Common myeloid progenitor, CD34-positive (primary cell): ENCODE measurements around the gene ACAA2.

Experiments used
- CTCF ChIA-PET: fragments of 350-600 bp; sonication (Branson Sonifier 250); formaldehyde crosslinking; loops from one replicate; lab custom pipeline; 2021; ENCODE audit warnings: antibody characterized with exemption; lab: Charles Lee
- POLR2A ChIA-PET: fragments of 350-600 bp; sonication (Branson Sonifier 250); formaldehyde crosslinking; loops from one replicate; lab custom pipeline; 2021; ENCODE audit warnings: antibody characterized with exemption; lab: Charles Lee
- DNase-seq, 3 donors: peaks; one replicate each; pipeline versions ENCODE4 v3.0.0 to v3.0.0-alpha.2; 2013
- H3K27ac ChIP-seq, 2 experiments: 1 replicate in 1 of 2; 2 replicates in 1 of 2; pipeline ENCODE4 v1.7.0; 2013; ENCODE audit warnings: inconsistent platforms in 2 of 2, low read length in 2 of 2, mild to moderate bottlenecking in 2 of 2, low read depth in 1 of 2, moderate library complexity in 1 of 2; ENCODE audit not compliant: severe bottlenecking in 2 of 2, insufficient read depth in 1 of 2, poor library complexity in 1 of 2
- H3K27me3 ChIP-seq, 5 experiments: replicated peaks in 2 of 5; 1 replicate in 3 of 5; 2 replicates in 2 of 5; pipeline versions ENCODE4 v1.6.1 to v1.7.0; 2013; ENCODE audit warnings: low read length in 4 of 5, mild to moderate bottlenecking in 2 of 5, moderate library complexity in 2 of 5, inconsistent platforms in 1 of 5; ENCODE audit not compliant: insufficient read depth in 5 of 5, control insufficient read depth in 4 of 5
- H3K36me3 ChIP-seq, 4 experiments: 1 replicate in 2 of 4; 2 replicates in 2 of 4; pipeline versions ENCODE4 v1.6.1 to v1.7.0; 2013; ENCODE audit warnings: low read length in 3 of 4, control low read depth in 1 of 4, mild to moderate bottlenecking in 1 of 4; ENCODE audit not compliant: control insufficient read depth in 4 of 4, insufficient read depth in 4 of 4
- H3K4me1 ChIP-seq, 4 experiments: 1 replicate in 3 of 4; 2 replicates in 1 of 4; pipeline versions ENCODE4 v1.6.1 to v1.7.1; 2013; ENCODE audit warnings: low read length in 3 of 4, mild to moderate bottlenecking in 3 of 4, control low read depth in 1 of 4, inconsistent platforms in 1 of 4, moderate library complexity in 1 of 4; ENCODE audit not compliant: control insufficient read depth in 4 of 4, insufficient read depth in 4 of 4; ENCODE audit errors: control extremely low read depth in 1 of 4
- H3K4me3 ChIP-seq, 7 experiments: 1 replicate in 4 of 7; 2 replicates in 3 of 7; pipeline versions ENCODE4 v1.5.1 to v1.7.0; 2013; ENCODE audit warnings: mild to moderate bottlenecking in 7 of 7, low read length in 6 of 7, moderate library complexity in 6 of 7, inconsistent platforms in 2 of 7, low read depth in 2 of 7, control low read depth in 1 of 7; ENCODE audit not compliant: insufficient read depth in 4 of 7, control insufficient read depth in 1 of 7; ENCODE audit errors: extremely low read depth in 1 of 7
- H3K9me3 ChIP-seq, 5 experiments: 1 replicate in 4 of 5; 2 replicates in 1 of 5; pipeline versions ENCODE4 v1.6.1 to v1.7.1; 2013; ENCODE audit warnings: low read length in 4 of 5, mild to moderate bottlenecking in 2 of 5, inconsistent platforms in 1 of 5, low read depth in 1 of 5, moderate library complexity in 1 of 5; ENCODE audit not compliant: control insufficient read depth in 4 of 5, insufficient read depth in 2 of 5; ENCODE audit errors: control extremely low read depth in 1 of 5
- WGBS: methylation state at CpG from one replicate; pipeline ENCODE4 v1.1.5; 2013; ENCODE audit not compliant: insufficient coverage; 5-methylcytosine and 5-hydroxymethylcytosine counted together

Gene ACAA2

GRCh38 chr18:49845629-49846360 lies 32.5 kb upstream of the ACAA2 start:
- POLR2A ChIA-PET: no interaction called here
- Histone ChIP-seq H3K27me3 (peaks cover 0 to 14% (median 4%) of the 10 kb centered on the region in 5 experiments), H3K27ac (no peak overlapping the region), H3K4me3 (no peak overlapping the region), H3K36me3 (no peaks in the 10 kb centered on the region), H3K4me1 (no peaks in the 10 kb centered on the region), H3K9me3 (no peaks in the 10 kb centered on the region)
- 92% methylated on average over 5 of the region's 6 CpGs for WGBS
- CTCF ChIA-PET: no interaction called here
- no peak for DNase-seq

GRCh38 chr18:49844903-49845302 lies 31.6 kb upstream of the ACAA2 start:
- Histone ChIP-seq H3K27ac (no peak overlapping the region), H3K4me3 (no peak overlapping the region), H3K27me3 (peaks cover 0 to 14% (median 4%) of the 10 kb centered on the region in 5 experiments), H3K4me1 (no peaks in the 10 kb centered on the region), H3K9me3 (no peaks in the 10 kb centered on the region), H3K36me3 (no peaks in the 10 kb centered on the region)
- ChIA-PET POLR2A (no interaction called here), CTCF (no interaction called here)
- no peak for DNase-seq
- WGBS: 100% methylated on average over 1 of the region's 1 CpG

GRCh38 chr18:49843778-49844625 lies 30.7 kb upstream of the ACAA2 start:
- no peak overlapping the region for H3K4me3 ChIP-seq
- H3K27ac ChIP-seq: no peak overlapping the region
- peaks cover 0 to 11% (median under 1%) of the 10 kb centered on the region in 5 experiments for H3K27me3 ChIP-seq
- H3K9me3 ChIP-seq: no peaks in the 10 kb centered on the region
- DNase-seq: no peak
- no peaks in the 10 kb centered on the region for H3K36me3 ChIP-seq
- WGBS: 93% methylated on average over 6 of the region's 6 CpGs
- H3K4me1 ChIP-seq: no peaks in the 10 kb centered on the region
- ChIA-PET CTCF (no interaction called here), POLR2A (no interaction called here)

DNA sequence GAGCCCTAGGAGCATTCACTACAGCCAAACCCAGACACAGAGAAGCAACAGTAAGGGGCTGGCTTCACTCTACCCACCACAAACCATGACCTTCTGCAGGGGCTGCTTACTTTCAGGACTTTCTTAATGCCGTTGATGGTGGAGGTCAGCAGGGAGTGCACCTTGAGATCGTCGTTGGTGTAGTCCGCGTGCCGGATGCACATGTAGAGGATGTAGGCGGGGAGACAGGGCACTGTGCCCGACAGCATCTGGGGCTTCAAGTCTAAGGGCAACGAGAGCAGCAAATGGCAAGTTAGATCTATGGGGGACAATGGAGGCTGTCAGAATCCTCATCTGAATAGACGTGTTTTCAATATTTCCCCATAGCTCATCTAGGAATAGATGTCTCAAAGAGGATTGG lies 29.8 kb upstream of the ACAA2 start:
- Histone ChIP-seq H3K27ac (no peak overlapping the region), H3K4me1 (no peaks in the 10 kb centered on the region), H3K36me3 (no peaks in the 10 kb centered on the region), H3K27me3 (peaks cover 0 to 2% (median 0%) of the 10 kb centered on the region in 5 experiments), H3K4me3 (no peak overlapping the region), H3K9me3 (no peaks in the 10 kb centered on the region)
- no peak for DNase-seq
- ChIA-PET POLR2A (no interaction called here), CTCF (no interaction called here)
- 90% methylated on average over 10 of the region's 10 CpGs for WGBS

DNA sequence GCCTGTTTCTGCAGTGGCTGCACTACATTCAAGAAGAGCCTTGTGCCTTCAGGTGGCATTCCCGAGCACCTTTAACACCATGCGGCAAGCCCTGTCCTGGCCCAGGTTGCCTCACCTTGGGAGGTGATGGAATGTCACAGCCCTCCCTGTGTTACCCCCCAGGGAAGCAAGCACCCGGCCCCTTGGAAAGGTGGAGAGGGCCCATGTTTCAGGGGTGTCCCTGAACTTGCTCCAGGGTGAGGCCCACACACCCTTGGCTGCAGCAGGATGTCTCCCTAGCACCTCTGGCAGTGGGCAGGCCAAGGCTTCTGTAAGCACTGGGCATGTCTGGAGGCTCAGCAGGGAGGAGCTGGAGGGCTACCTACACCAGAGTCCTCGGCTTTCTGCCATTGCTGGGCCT lies 29.3 kb upstream of the ACAA2 start:
- 100% methylated on average over 4 of the region's 4 CpGs for WGBS
- H3K4me3 ChIP-seq: no peak overlapping the region
- POLR2A ChIA-PET: no interaction called here
- no peak overlapping the region for H3K27ac ChIP-seq
- H3K4me1 ChIP-seq: no peaks in the 10 kb centered on the region
- no peaks in the 10 kb centered on the region for H3K9me3 ChIP-seq
- H3K36me3 ChIP-seq: no peaks in the 10 kb centered on the region
- H3K27me3 ChIP-seq: peaks cover 0 to 2% (median 0%) of the 10 kb centered on the region in 5 experiments
- DNase-seq: no peak
- CTCF ChIA-PET: no interaction called here

DNA sequence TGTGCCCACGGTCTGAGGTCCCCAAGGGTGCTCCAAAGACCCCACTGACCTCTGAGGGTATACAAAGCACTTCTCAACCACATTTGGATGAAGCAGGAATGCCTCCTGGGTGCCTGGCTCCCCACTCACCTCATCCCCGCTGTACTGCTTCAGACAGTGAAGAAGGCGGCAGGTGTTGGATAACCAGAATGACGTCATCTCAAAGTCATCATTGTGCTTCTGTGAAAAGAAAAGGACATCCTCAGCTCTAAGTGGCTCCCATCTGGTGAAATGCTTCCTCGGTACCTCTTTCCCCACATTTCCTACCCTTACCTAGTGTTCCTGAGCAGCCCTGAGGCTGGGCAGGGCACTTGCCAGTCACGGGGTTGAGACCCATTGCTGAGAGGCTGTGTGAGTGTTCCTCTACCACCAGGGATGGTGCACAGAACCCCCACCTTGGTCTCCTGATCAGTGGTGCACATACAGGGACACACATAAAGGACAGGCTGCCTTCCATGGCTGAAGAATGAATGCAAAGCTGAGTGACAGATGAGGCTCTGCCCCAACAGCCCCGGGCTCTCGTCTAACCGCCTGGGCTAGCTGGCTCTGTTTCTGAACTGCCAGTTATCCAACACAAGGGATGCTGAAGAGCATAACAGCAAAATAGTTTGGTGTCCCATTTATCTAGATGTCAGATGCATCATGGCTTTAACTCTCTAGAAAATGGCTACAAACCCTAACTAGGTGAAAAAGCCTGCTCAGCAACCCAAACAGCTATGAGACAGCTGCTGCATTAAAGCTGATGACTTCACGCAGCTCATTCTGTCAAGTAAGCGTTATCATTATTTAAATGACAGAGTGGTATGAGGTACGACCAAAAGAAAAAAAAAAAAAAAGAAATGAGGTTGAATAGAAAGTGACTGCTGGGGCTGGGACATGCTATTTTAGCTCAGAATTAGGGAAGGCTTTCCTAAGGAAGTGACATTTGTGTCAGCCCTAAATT lies 28.2 kb upstream of the ACAA2 start:
- H3K27me3 ChIP-seq: peaks cover 0 to 7% (median 0%) of the 10 kb centered on the region in 5 experiments
- ChIA-PET CTCF (interaction anchor here (0.9 to 1.0 kb wide), 2 partner anchors 10 to 11 kb away, joined by 3 read pairs; no protein-coding TSS in a partner anchor), POLR2A (no interaction called here)
- H3K27ac ChIP-seq: no peak overlapping the region
- DNase-seq: no peak
- H3K4me3 ChIP-seq: no peak overlapping the region
- no peaks in the 10 kb centered on the region for H3K4me1 ChIP-seq
- 94% methylated on average over 10 of the region's 12 CpGs for WGBS
- no peaks in the 10 kb centered on the region for H3K9me3 ChIP-seq
- H3K36me3 ChIP-seq: no peaks in the 10 kb centered on the region
